GM04503 (cell line): Measurements from ENCODE around the gene EFNA2.

Experiments used
- DNase-seq: peaks from one replicate; pipeline ENCODE4 v3.0.0-alpha.2; 2012; ENCODE audit warnings: low read depth

Gene EFNA2

DNA sequence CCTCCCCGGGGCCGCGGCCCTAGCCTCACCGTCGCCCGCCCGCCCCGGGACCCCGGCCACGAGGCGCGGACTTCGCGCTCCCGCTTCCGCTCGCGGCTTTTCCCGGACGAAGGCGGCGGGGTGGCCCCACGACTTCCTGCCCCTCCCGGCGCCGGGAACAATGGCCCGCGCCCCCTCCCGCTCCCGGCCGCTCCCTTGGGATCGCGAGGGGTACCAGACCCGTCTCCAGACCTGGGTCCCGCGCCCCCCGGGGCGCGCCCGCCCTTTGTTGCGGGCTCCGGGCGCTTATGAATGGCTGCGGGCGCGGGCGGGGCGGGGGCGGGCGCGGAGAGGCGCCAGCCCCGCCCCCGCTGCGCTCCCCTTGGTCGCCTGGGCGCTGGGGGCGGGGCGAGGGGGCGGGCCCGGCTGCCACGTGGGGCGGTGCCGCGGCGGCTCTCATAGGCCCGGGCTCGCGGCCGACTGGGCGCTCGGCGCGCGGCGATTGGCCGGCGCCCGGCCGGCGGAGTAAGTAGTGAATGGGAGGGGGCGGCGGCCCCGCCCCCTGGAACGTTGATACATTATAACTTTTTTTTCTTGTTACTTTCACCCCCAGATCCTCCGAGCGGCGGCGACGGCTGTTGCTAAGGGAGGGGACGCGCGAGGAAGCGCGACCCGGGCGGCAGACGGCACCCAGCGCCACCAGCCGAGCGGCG, 36.2 kb upstream of the EFNA2 start:
- no peak for DNase-seq

DNA sequence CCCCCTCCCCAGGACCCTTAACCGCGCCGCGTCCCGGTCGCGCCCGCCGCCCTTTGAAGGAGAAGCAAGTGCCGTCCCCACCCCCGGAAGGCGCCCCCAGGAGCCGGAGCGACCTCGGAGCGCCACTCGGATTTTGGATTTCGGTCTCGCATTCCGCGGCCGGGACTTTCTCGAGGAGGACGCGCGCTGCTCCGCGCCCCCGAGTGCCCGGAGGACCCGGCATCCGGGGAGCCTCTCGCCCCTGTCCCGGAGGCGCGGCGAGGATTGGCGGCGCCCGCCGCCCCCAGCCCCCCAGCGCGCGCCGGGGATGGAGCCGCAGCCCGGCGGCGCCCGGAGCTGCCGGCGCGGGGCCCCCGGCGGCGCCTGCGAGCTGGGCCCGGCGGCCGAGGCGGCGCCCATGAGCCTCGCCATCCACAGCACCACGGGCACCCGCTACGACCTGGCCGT, 35.7 kb upstream of the EFNA2 start:
- no peak for DNase-seq

DNA sequence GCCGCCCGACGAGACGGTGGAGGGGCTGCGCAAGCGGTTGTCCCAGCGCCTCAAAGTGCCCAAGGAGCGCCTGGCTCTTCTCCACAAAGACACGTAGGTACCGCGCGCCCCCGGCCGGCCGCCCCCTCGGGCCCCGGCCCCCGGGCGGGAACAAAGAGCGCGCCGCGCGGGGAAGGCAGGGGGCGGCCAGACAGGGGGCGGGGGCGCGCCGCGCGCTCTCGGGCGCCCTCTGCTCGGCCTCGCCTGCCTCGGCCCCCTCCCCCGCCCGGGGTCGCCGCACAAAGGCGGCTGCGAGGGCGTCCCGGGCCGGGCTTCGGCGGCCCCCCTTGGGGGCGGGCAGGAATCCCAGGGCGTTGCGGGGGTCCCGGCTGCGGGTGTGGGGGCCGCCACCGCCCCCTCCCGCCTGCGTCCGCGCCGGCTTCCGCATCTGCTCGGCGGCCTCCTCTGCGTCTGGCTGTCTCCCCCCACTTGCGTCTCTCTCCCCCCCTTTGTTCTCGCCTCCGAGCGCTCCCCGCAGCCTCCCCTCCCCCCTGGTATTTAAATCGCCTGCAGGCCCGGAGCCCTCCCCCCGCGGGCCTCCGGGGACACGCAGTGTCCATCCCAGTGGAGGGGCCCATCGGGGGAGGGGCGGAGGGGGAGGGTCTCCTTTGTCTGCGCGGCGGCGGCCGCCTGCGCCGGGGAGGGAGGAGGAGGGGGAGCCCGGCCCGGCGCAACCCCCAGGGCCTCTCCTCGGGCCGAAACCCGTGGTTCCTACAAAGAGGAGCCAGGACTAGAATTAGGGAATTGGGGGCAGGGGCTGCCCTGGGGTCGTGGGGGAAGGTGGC, 35.0 kb upstream of the EFNA2 start:
- no peak for DNase-seq

DNA sequence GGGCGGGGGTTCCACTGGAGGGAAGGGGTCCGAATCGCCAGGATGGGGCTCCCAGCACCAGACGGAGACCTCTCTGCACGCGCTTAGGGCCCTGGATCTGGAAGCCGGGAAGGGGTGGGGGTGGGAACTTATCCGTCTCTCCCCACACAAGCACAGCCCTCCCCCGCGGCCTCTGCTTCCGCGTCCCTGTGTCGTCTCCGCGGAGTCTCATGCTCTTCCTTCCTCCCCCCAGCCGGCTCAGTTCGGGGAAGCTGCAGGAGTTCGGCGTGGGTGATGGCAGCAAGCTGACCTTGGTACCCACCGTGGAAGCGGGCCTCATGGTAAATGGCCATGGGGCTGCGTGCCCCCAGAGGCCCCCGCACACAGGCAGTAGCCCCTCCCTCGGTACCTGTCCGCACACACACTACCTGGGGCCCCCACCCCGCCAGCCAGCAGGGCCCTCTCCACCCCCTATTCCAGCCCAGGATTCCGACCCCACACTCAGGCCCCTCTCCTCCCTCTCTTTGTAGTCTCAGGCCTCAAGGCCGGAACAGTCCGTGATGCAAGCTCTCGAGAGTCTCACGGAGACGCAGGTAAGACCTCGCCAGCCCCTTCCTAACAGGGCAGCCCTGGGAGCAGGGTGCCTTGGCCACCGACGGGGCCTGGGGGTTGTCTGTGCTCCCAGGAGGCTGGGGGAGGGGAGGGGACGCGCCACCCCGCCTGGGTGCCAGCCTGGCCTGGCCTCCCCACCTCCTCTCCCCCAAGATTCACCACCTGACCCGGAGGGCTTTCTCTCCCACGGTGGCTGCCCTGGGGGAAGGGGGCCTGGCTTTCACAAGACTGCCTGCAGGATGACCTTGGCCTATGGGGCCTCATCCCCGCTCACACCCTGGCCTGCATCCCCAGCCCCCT, 34.1 kb upstream of the EFNA2 start:
- DNase-seq, result no peak

DNA sequence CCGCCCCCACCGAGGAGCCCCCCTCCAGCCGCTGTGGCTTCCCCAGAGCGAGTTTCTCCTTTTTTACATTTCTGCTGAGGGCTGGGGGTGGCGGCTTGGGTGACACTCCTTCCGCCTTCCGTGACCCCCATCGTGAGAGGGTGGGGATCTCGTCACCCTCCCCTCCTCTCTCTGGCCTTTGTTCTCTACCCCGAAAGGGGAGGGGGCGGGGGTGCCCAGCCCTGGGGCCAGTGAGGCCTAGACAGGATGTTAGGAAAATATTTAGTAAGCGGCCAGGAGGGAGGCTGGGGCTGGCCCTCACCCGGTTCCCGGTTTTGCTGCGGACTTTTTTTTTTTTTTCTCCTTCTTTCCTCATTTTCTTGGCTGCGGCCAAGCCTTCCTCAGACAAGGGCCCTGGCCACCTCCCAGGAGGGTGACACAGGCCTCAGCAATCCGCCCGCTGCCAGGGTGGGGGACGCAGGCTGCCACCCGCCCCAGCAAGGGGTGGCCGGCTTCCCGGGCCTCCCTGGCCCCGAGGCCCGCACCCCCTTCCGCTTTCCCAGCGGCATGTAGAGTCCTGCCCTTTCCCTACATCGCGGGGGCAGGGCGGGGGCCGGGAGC, 33.4 kb upstream of the EFNA2 start:
- peak; percentile 83 for DNase-seq

DNA sequence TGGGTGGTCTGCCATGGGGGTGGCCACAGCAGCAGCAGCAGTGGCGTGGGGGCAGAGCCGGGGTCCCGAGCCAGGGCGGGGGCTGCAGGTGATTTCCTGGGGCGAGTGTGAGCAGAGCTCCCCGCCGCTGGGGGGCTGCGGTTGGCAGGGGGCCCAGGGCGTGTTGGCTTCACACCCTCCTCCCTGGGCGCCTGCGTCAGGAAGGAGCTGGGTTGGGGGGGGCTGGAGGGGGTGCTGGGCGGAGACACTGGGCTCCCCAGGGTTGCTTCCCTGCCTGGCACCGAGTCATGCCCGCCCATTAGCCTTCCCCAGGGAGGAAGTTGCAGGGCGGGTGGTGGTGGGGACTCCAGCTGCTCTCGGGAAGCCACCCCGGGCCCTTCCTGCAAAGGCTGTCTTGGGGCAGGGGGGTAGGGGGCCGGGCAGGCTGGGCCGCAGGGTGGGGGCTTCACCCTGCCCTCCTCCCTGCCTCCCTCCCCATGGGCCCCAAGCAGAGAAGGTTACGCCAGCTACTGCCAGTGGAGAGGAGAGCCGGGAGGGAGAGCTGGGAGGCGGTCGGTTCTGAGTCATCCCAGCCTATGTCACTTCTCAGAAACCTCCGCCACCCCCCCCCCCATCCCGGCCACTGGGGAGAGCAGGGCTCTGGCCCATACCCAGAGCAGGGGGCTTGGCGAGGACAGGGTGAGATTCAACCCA, 32.7 kb upstream of the EFNA2 start:
- DNase-seq, result peak; percentile 81

DNA sequence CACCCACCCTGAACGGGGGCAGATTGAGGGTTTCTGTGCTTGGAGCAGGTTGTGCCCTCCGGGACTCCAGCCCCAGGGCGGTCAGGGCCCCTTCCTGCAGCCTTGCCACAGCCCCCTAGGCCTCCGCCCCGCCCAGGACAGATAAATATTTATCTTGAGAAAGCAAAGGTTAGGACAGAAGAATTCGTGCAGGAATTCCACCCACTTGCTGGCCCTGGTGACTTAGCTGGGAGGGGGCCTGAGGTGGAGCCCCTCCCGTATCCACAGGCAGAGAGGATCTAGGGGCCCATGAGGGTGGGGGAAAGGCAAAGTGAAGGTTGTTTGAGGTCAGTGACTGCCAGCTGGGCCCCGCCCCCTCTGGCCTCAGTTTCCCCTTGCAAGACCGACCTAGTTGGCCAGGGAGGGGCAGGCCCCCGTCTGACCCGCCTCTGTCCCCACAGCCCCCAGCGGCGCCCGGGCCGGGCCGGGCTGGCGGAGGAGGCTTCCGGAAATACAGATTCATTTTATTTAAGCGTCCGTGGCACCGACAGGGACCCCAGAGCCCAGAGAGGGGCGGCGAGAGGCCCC, 32.1 kb upstream of the EFNA2 start:
- DNase-seq, result no peak

DNA sequence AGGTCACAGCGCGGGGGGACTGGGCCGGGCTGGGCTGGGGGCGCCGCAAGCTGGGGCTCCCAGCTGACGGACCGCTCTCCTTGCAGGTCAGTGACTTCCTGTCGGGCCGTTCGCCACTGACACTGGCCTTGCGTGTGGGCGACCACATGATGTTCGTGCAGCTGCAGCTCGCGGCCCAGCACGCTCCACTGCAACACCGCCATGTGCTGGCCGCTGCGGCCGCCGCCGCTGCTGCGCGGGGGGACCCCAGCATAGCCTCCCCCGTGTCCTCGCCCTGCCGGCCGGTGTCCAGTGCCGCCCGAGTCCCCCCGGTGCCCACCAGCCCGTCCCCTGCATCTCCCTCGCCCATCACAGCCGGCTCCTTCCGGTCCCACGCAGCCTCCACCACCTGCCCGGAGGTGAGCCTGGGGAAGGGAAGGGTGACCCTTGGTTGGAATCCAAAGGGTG, 31.6 kb upstream of the EFNA2 start:
- no peak for DNase-seq

DNA sequence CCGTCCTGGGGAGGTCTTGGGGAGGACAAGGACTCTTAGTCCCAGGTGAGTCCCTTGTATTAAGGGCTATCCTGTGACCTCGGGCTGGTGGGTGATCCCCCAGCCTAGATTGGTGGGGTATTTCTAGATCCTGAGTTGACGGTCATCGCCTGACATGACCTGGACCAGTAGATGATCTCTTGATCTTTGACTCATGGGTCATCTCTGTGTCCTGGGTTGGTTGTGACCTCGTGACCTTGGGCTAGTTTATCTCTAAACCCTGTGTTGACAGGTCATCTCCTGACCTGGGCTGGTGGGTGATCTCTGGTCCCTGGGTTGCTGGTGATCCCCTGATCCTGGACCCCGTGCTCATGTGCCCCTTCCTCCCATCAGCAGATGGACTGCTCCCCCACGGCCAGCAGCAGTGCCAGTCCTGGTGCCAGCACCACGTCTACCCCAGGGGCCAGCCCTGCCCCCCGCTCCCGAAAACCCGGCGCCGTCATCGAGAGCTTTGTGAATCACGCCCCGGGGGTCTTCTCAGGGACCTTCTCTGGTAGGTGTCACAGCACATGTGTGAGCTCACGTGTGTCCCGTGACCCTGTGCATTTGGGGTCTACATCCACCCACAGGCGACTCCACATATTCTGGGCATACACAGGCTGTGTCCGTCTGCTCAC, 31.0 kb upstream of the EFNA2 start:
- no peak for DNase-seq

DNA sequence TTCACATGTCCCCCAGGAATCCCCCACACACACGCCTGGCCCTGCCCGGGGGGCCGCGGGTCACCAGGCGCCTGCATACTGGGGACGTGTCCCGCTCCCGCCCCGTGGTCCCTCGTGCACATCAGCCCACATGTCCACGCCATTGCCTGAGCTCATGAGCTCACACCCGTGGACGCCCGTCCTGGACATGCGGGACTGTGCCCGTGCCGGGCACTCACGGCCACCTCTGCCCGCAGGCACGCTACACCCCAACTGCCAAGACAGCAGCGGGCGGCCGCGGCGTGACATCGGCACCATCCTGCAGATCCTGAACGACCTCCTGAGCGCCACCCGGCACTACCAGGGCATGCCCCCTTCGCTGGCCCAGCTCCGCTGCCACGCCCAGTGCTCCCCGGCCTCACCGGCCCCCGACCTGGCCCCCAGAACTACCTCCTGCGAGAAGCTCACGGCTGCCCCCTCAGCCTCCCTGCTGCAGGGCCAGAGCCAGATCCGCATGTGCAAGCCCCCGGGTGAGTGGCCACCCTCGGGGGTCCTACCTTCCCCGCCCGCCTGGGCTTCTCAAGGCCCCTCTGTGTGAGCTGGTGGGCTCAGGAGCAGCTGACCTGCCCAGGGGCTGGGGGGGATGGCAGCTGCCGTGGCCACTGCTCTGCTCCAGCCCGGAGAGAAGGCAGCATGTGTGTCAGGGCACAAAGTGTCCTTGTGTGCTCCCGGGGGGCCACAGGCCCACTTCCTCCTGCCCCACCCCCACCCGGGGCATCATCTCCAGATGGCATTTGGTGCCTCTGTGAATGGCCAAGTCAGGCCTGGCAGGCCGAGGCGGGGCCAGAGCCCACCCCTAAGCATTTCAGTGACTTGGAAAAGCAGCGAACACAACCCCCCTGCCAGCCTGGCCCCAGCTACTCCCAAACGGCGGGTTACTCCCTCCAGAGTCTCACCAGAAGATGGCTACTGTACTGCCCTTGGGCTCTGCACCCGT, 30.2 kb upstream of the EFNA2 start:
- no peak for DNase-seq

DNA sequence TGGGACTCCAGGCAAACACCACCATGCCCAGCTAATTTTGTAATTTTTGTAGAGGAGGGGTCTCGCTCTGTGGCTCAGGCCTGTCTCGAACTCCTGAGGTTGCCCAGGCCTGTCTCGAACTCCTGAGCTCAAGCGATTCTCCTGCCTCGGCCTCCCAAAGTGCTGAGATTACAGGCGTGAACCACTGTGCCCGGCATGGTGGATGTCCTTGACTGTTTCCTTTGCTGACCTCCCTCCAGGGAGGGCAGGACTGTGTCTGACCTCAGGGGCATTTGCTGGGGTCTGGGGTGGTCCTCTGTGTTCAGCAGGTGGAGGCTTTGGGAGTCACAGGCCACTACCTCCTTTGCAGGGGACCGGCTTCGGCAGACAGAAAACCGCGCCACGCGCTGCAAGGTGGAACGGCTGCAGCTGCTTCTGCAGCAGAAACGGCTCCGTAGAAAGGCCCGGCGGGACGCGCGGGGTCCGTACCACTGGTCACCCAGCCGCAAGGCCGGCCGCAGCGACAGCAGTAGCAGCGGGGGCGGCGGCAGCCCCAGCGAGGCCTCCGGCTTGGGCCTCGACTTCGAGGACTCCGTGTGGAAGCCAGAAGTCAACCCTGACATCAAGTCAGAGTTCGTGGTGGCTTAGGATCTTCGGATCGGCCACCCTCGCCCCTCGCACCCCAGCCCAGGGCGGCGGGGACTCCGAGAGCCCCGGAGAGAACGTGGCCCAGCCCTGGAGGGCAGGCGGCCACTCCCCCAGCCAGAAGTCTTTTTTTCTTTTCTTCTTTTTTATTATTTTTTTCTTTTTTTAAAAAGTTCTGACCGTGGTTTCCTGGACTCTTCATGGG, 28.8 kb upstream of the EFNA2 start:
- DNase-seq, result no peak

DNA sequence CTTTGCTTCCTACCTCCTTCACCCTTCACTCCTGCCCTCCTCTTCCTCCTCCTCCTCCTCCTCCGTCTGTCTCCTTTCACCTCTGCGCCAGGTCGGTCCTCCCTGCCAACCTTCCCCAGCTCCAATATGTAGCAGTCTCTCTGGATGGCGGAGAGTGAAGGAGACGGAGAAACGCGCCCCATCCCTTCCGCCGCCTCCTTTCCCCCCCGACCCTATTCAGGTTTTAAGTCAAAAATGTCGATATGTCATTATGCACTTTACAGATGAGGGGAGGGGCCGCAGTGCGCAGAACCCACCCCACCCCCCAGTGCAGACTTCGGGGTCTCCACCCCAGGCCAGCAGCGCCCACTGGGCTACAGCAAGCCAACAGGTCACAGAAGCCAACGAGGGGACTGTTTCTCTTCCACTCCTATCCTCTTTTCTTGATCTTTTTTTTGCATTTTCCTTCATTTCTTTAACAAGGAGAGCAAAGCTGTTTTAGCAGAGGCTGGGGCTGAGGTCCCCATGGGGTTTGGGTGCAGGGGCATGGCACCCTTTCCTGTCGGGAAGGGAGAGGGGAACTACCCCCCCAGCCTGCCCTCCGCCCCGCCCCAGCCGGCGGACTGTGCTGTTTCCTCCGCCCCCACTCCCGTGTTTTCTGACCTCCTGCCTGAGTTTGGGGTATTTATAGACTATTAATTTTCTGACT, 28.1 kb upstream of the EFNA2 start:
- DNase-seq, result no peak

DNA sequence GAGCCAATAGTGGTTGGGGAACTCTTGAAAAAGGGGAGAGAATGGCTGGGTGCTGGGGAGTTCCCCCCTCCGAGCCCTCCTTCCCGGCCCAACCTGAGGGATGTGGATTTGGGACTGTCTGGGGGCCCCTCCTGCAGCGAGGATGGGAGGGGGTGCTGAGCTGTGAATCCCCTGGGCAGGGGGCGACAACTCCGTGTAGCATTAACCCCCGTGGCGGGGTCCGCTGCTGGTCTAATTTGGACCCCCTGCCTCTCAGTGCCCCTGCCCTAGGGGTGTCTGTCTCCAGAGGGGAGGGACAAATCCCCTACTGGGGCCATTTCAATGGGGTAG, 27.5 kb upstream of the EFNA2 start:
- no peak for DNase-seq

DNA sequence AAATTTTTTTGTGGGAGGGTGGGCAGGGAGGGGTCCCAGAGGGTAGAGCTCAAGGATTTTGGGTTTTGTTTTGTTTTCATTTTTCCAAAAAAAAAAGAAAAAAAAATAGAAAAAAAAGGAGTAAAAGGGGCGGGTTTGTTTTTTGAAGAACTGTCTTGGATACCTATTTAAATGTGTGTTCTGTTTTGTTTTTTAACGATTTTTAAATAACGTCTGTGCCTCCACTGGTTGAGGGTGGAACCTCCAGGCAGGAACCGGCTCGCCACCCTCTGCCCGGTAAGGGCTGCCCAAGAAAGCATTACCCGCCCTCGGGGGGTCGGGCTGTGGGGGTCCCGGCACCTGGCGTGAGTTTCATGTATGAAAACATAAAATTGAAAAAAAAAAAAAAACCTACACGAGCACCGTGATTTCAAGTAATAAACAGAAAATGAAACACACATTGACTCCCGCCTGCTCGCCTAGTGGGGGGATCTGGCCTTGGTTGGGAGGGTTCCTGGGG, 26.9 kb upstream of the EFNA2 start:
- DNase-seq, result no peak

DNA sequence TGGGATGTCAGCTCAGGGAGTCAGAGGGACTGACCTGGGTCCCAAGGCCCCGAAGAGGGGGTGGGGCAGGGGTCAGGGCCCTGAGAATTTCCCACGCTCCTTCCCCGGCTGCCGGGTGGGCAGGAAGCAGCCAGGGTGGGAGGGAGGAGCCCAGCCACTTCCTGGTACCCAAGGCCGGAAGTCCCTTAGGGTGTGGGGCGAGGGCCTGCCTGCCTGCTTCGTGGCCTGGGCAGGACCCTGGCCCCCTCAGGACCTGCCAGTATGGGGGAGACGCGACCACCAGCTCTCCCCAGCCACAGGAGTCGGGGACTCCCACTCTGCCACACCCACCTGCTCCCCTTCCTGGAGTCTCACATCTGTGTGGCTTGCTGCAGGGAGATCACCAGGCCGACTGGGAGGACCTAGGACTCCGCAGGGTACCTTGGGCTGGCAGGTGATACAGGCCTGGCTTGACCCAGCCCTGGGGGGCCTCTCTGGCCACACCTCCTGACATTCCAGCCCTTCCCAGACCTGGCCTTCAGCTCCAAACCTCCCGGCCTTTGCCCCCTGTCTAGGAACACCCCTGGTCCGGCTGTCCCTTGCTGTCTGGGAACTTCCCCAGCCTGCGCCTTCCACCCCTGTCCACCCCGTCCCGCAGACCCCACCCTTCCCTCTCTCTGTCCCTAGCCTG, 26.3 kb upstream of the EFNA2 start:
- DNase-seq, result no peak

DNA sequence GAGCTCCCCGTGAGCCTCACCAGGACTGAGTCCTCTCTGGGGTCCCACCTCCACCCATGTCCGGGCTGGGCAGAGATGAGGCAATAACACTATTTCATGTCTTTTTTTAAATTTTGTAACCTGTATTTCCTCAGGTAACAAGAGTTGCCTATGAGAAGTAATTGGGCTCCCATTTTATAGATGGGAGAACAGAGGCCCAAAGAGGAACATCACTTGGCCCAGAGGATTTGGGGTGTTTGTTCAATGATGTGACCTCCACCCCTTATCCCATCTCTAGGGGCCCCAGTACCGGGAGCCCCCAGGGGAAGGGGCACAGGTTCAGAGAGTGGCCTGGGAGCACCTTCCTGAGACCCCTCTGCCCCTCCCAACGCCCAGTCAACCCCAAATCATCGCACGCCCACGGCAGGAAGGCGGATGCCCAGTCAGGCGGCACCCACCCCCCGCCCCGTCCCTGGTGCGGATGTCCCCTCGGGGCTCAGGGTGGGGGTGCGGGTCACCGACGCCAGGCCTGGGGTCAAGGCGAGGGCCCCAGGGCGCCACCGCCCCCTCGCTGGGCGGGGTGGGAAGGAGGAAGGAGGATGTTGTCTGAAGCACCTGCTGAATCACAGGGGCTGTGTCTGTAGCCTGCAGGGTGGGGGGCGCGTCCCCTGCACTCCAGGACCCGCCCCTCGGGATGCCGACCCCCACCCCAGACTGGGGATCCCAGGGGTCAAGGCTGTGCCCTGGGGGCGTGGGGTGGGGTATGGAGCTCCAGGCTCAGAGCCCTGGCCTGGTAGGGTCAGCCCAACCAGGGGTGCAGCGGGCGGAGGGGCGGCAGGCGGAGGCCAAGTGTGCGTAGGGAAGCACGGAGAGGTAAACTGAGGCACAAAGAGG, 25.6 kb upstream of the EFNA2 start:
- DNase-seq, result no peak
